Limb (tissue), 2 donors: Measurements from ENCODE around the gene DENND1A.
"Not testable (repeated sequence)": the region's sequence is repeated elsewhere in the genome, so short reads cannot be mapped to it uniquely, and the experiment has no call there.

Experiments
- DNase-seq, 2 donors: peaks; one replicate each; pipeline ENCODE4 v3.0.0-alpha.2; 2016; ENCODE audit errors: extremely low spot score in 2 of 2

DENND1A gene

GRCh38 chr9:123924727-123925126 is 5.2 kb downstream of the DENND1A start:
- DNase-seq: no peak

DNA sequence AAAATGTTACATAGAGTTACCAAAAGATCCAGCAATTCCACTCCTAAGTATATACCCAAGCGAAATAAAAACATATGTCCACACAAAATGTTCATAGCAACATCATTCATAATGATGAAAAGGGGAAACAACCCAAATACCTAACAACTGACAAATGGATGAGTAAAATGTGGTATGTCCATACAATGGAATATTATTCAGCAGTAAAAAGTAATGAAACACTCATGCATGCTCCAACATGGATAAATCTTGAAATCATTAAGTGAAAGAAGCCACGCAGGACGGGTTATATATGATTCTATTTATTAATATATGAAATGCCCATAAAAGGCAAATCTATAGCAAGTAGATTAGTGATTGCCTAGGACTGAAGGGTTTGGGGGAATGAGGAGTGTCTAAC is 6.0 kb downstream of the DENND1A start:
- DNase-seq: no peak

DNA sequence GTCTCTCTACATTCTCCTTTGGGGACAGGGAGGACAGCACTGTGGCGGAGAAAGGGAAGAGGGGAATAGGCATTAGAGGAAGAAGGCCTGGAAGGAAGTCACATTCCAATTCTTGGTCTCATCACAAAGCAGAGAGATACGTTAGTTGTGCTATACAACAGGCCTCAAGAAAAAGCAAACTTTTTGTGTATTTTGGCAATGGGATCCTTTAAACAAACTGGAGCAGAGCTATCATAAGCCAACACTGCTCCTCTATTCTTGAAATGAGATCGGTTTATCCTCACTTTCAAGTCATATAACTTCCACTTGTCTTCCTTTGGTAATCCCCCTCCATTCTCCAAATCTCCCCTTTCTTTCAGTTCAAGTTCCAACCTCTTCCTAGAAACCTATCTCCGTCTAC is 6.5 kb downstream of the DENND1A start:
- no peak for DNase-seq

DNA sequence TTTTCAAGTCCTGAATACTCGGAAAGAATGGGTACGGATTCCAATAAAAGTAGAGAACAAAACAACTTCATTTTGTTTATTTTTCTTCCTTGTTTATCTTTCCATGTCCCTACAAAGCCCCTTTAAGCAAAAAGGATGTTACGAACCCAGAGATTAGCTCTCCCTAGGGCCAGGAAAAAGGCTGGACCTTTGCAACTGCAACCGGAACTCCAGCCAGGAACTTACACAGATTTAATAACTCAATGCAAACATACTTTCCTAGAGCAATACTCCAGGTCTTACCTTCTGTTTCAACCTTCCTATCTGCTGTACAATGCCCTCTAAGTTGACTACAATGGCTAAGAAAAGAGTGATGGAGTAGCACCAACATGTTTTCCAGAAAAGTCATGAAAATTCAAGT is 7.0 kb downstream of the DENND1A start:
- DNase-seq: no peak

- DNase-seq: no peak
Observed at GRCh38 chr9:123922431-123922830, 7.5 kb downstream of the DENND1A start.

DNA sequence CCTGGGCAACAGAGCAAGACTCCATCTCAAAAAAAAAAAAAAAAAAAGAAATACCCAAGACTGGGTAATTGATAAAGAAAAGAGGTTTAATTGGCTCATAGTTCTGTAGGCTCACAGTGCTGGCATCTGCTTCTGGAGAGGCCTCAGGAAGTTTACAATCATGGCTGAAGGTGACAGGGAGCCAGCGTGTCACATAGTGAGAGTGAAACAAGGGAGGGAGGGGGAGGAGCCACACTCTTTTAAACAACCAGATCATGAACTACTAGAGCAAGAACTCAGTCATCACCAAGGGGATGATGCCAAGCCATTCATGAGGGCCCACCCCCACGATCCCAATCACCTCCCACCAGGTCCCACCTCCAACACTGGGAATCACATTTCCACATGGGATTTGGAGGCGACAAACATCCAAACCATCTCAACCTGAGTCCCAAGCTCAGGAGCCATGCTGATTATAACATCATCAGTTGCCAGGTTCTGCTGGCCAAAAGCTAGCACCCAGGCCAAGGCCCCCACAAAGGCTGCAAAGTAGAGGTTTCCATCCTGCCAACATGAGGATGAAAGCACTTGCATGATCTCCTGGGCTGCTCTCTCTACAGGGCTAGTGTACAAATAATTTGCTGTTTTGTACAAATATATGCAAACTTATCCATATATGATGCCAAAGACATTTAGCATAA is 15.3 kb downstream of the DENND1A start:
- DNase-seq: no peak

- DNase-seq: no peak
Observed at GRCh38 chr9:123912167-123912897, 17.6 kb downstream of the DENND1A start.

DNA sequence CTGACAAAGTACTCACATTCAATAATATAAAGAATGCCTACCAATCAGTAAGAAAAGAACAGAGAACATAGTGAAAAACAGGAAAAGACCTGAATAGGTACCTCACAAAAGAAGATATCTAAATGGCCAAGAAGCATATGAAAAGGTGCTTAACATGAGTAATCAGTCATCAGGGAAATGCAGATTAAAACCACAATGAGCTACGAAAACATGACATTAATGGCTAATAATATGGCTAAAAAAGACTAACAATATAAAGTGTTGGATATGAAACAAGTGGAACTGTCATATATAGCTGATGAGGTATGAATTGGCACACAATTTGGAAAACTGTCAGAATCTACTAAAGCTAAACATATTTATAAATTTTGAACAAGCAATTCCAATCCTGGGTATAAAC is 18.9 kb downstream of the DENND1A start:
- DNase-seq: no peak

GRCh38 chr9:123909192-123909591 is 20.7 kb downstream of the DENND1A start:
- DNase-seq: not testable (repeated sequence)

DNA sequence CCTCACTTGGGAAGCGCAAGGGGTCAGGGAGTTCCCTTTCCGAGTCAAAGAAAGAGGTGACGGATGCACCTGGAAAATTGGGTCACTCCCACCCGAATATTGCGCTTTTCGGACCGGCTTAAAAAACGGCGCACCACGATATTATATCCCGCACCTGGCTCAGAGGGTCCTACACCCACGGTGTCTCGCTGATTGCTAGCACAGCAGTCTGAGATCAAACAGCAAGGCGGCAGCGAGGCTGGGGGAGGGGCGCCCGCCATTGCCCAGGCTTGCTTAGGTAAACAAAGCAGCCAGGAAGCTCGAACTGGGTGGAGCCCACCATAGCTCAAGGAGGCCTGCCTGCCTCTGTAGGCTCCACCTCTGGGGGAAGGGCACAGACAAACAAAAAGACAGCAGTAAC is 26.4 kb downstream of the DENND1A start:
- DNase-seq: not testable (repeated sequence)

- no peak for DNase-seq
Observed at GRCh38 chr9:123894822-123895221, 35.1 kb downstream of the DENND1A start.

- DNase-seq: no peak
Observed at GRCh38 chr9:123893831-123894460, 36.0 kb downstream of the DENND1A start.

DNA sequence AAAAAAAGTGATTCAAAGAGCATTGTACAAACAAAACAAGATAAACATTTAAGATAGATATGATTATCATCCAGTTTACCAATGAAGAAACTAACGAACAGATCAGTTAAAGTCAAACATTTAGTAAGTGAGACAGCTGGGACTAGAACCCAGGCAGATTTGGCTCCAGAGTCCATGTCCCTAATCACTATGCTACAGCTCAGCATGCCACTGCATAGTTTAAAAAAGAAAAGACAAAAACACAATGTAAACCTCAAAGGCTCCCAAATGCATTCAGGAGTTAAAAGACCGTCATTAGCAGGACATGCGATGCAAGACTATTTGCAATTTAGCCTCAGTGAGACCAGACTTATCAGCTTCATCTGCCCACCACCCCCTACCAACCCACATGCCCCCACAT is 36.8 kb downstream of the DENND1A start:
- DNase-seq: no peak

- no peak for DNase-seq
Observed at GRCh38 chr9:123887837-123888236, 42.1 kb downstream of the DENND1A start.

GRCh38 chr9:123885834-123886233 is 44.1 kb downstream of the DENND1A start:
- not testable (repeated sequence) for DNase-seq

GRCh38 chr9:123883634-123884033 is 46.3 kb downstream of the DENND1A start:
- no peak for DNase-seq

DNA sequence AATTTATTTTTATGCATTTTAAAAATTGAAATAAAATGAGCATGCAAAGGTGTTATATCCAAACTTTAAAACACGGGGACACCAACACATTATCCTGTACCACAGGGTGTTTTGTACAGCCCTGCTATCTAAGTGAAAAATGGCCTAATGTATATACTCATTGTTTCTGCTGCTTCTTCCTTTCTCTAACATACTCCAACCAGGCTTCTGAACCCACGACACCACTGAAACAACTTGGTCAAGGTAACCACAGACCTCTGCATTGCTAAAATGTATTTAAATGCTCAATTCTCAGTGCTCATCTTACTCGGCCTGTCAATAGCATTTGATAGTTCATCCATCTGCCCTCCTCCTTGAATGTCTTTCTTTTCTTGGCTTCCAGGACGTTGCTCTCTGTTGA is 48.3 kb downstream of the DENND1A start:
- DNase-seq: no peak

DNA sequence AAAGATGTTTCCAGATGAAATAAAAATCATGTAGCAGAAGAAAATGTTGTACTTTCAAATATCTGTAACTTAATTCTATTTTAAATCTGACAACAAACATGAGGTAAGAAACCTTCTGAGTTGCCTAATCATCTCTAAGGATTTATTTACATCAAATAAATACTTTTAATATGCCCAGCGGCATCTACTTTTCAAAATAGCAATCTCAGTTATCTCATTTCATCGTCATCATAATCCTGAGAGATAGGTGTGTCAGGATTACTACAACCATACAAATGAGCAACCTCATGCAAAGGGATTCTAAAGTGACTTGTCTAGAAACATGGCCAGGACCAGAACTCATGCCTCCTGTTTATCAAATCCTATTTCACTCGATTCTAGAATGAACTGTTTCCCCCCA is 49.5 kb downstream of the DENND1A start:
- DNase-seq: no peak

DNA sequence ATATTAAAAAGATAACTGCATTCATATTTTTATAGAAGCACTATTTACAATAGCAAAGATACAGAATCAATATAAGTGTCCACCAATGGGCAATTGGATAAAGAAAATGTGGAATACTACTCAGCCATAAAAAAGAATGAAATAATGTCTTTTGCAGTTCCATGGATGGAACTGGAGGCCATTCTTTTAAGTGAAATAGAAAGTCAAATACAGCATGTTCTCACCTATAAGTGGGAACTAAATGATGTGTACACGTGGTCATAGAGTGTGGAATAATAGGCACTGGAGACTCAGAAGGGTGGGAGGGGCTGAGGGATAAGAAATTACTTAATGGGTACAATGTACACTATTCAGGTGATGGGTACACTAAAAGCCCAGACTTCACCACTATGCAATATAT is 53.2 kb downstream of the DENND1A start:
- DNase-seq: no peak

- no peak for DNase-seq
Observed at GRCh38 chr9:123872710-123873109, 57.2 kb downstream of the DENND1A start.

DNA sequence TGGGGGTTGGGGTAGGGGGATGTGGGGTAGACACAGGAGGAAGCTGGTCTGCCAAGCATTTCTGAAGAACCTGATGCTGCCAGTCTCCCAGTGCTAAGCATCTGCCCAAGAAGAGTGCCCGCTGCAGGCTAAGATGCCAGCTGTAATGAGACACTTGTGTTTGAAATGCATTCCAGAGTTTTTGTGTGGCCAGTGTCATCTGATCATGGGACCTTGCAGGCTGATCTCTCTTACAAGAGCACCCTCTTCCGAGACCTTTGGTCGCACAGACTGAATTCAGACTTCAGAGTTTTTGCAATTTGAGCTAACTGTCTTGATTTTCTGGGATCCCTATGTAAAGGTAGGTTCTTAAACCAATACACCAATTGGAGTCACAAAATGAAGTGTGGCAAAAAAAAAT is 58.1 kb downstream of the DENND1A start:
- DNase-seq: no peak

- no peak for DNase-seq
Observed at GRCh38 chr9:123868002-123868401, 61.9 kb downstream of the DENND1A start.

DNA sequence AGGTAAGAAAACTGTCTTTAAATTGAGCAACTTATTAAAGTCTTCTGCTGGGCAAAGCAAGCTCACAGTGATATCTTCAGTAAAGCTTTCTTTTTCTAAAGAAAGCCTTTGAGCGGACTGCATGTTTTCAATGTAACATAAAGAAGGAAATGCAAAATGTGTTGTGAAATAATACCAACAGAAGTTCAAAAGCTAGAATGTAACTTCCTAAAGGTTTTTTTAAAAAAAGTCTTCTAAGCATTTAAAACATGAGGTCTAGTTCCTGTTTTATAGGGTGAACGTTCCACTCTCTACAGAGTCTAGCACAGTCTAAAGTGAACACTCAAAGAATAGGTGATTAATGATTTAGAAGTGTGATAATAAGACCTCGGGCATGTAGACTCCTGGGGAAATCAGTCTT is 62.9 kb downstream of the DENND1A start:
- no peak for DNase-seq
